Muscle of back (tissue), 11 donors: Measurements from ENCODE around the gene CRISP3. TPM values are rescaled to one million over a fixed set of nuclear protein-coding genes. Genes with fewer than 3 reads are reported as not detected.

Experiments used
- DNase-seq, 3 donors: peaks; one replicate each; pipeline versions ENCODE4 v3.0.0 to v3.0.0-alpha.2; 2013
- polyA plus RNA-seq, 10 donors: library from polyadenylated mRNA; unstranded; fragments of 120-200 nt; gene quantifications; one replicate each; pipeline ENCODE4 v1.2.1, GENCODE V29; 2013; ENCODE audit not compliant: insufficient read length in 10 of 10

CRISP3 gene
- polyA plus RNA-seq, 10 donors = 0.08 to 0.46 (median 0.29) TPM; not detected in 2

DNA sequence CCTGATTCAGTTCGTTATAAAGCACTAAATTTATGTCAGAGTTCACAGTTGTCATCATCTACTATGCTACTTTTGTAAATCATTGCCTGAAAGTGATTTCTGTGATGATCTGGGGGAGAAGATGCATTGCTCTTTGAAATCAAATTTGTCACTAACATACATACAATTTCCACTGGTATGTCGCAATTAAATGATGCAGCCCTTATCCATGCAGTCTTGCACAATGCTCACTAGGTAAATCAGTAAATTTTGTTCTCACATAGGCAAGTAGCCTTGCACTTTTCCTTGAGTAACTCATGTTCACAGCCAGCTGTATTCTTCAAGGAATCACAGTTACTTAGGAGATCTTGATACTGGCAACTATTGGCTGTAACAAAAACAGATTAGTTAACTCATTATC lies 51.7 kb downstream of the CRISP3 start:
- no peak for DNase-seq

Other genes with a start within 250 kb of the CRISP3 start
- not detected for gene GLYATL3, start 244.5 kb downstream of the CRISP3 start, polyA plus RNA-seq
- 1 to 10 TPM; 1.3 to 6.1 (median 2.5) TPM for gene C6orf141, start 193.7 kb downstream of the CRISP3 start, polyA plus RNA-seq
- gene RHAG, start 107.5 kb downstream of the CRISP3 start, polyA plus RNA-seq = 1 to 10 TPM in 7 of 10 donors, under 1 TPM in 3; 0.42 to 2.7 (median 1.2) TPM
- not detected for gene CRISP2, start 30.8 kb downstream of the CRISP3 start, polyA plus RNA-seq
- gene PGK2, start 42.9 kb upstream of the CRISP3 start, polyA plus RNA-seq = not detected
- not detected for gene CRISP1, start 122.1 kb upstream of the CRISP3 start, polyA plus RNA-seq
- gene DEFB114, start 219.8 kb upstream of the CRISP3 start, polyA plus RNA-seq = not detected
- gene DEFB113, start 225.2 kb upstream of the CRISP3 start, polyA plus RNA-seq = not detected